A549 (cell line): Measurements from ENCODE around the gene LRRC4C. TPM values are rescaled to one million over a fixed set of nuclear protein-coding genes. Genes with fewer than 3 reads are reported as not detected.

Experiments
- ATAC-seq, 2 experiments: fragments of 200-7000 bp in 1 of 2; fragments of >200 bp in 1 of 2; cut with Nextera tagmentation in 1 of 2; cut with Tn5 transposase in 1 of 2; 3 replicates each; pipeline versions ENCODE4 v1.8.0 to v1.9.1; 2018 to 2020; ENCODE audit warnings: mild to moderate bottlenecking in 1 of 2, moderate library complexity in 1 of 2
- CTCF ChIA-PET: fragments of 300-600 bp; sonication (Branson Sonifier 250); formaldehyde crosslinking; extraction: SDS; loops from one replicate; lab custom pipeline; 2021; ENCODE audit warnings: antibody characterized with exemption, inconsistent platforms; lab: Yijun Ruan, JAX
- POLR2A ChIA-PET: fragments of 350-600 bp; formaldehyde crosslinking; extraction: SDS; loops from one replicate; lab custom pipeline; 2021; ENCODE audit warnings: antibody characterized with exemption, inconsistent platforms; lab: Yijun Ruan, JAX
- DNase-seq, 2 experiments: peaks; one replicate each; pipeline versions ENCODE4 v3.0.0 to v3.0.0-alpha.2; 2011 to 2016; ENCODE audit warnings: low read depth in 1 of 2, low spot score in 1 of 2
- FAIRE-seq: peaks from 2 replicates; lab custom pipeline; 2011; peaks lifted over from hg19 to GRCh38; lab: Jason Lieb, UNC
- H3K27ac ChIP-seq, 2 experiments: fragments of >200 bp; sonication (Bioruptor Twin); formaldehyde crosslinking; 3 replicates each; pipeline ENCODE4 v1.5.1; 2016 to 2017
- H3K4me1 ChIP-seq: fragments of >200 bp; sonication (Bioruptor Twin); formaldehyde crosslinking; 3 replicates; pipeline ENCODE4 v1.6.1; 2016
- H3K4me2 ChIP-seq: fragments of >200 bp; sonication (Bioruptor Twin); formaldehyde crosslinking; 3 replicates; pipeline ENCODE4 v1.6.1; 2016
- H3K4me3 ChIP-seq: fragments of >200 bp; sonication (Bioruptor Twin); formaldehyde crosslinking; 3 replicates; pipeline ENCODE4 v1.5.1; 2016
- H3K9me3 ChIP-seq: fragments of >200 bp; sonication (Bioruptor Twin); formaldehyde crosslinking; 3 replicates; pipeline ENCODE4 v1.6.1; 2016
- BHLHE40 ChIP-seq: IDR thresholded peaks from 2 replicates; pipeline ENCODE4 v1.6.1; 2012; ENCODE audit warnings: low read depth, low read length, inconsistent platforms
- CBX8 ChIP-seq: fragments of 200-600 bp; sonication (generic); IDR thresholded peaks from 2 replicates; pipeline ENCODE4 v1.6.1; 2016
- EP300 ChIP-seq, 2 experiments: fragments of >200 bp; sonication (Bioruptor Twin); formaldehyde crosslinking; IDR thresholded peaks; 2 replicates in 1 of 2; 3 replicates in 1 of 2; pipeline ENCODE4 v1.6.1; 2016 to 2017
- ESRRA ChIP-seq: fragments of 150-350 bp; IDR thresholded peaks from 2 replicates; pipeline ENCODE4 v1.6.1; 2014; ENCODE audit warnings: mild to moderate bottlenecking, low read length, borderline replicate concordance
- POLR2AphosphoS2 ChIP-seq: conservative IDR thresholded peaks from 2 replicates; pipeline ENCODE4 v1.6.1; 2012; ENCODE audit warnings: low read length, improper control_type of control experiment, inconsistent platforms
- RAD21 ChIP-seq, 2 experiments: fragments of >200 bp in 1 of 2; sonication (Bioruptor Twin) in 1 of 2; formaldehyde crosslinking in 1 of 2; IDR thresholded peaks in 1 of 2; conservative IDR thresholded peaks in 1 of 2; 2 replicates in 1 of 2; 3 replicates in 1 of 2; pipeline ENCODE4 v1.6.1; 2012 to 2018; ENCODE audit warnings: inconsistent platforms in 1 of 2
- RNF2 ChIP-seq: fragments of 200-600 bp; sonication (generic); IDR thresholded peaks from 2 replicates; pipeline ENCODE4 v1.6.1; 2016; ENCODE audit warnings: low read depth, mild to moderate bottlenecking, antibody characterized with exemption, moderate library complexity, borderline replicate concordance
- TFCP2L1 ChIP-seq: fragments of 250-450 bp; sonication (Bioruptor Pico); IDR thresholded peaks from 2 replicates; pipeline ENCODE4 v1.5.0; 2021; ENCODE audit warnings: mild to moderate bottlenecking
- WGBS: methylation state at CpG from one replicate; pipeline ENCODE4 v1.1.6; 2017; ENCODE audit errors: missing lambda C conversion rate; 5-methylcytosine and 5-hydroxymethylcytosine counted together
- polyA plus RNA-seq, 4 experiments: library from polyadenylated mRNA; depleted of rRNA in 3 of 4; stranded (reverse); fragments of >200 nt; fragmentation: RNase III in 1 of 4; extraction: RNeasy Plus Mini Kit Qiagen cat#74134 plus additional on column Dnase treatment in 1 of 4; gene quantifications; 2 replicates in 3 of 4; 3 replicates in 1 of 4; pipeline ENCODE4 v1.2.3, GENCODE V29; 2011 to 2017
- small RNA-seq, 6 experiments: library from RNA; depleted of rRNA; stranded (forward); fragments of <200 nt; gene quantifications; one replicate each; pipeline ENCODE3, GENCODE V24; 2012

The LRRC4C gene
- polyA plus RNA-seq, 2 of the 4 experiments (the other 2 are of a cell fraction): not detected

GRCh38 chr11:40080434-40080833 lies 1379.0 kb downstream of the LRRC4C start:
- FAIRE-seq: no peak

More at GRCh38 chr11:40080434-40080833, 1379.0 kb downstream of the LRRC4C start:
- TF ChIP-seq EP300 (IDR thresholded peaks at IDR 0.05): no peak
- TF ChIP-seq BHLHE40: no peak
- no peak for TF ChIP-seq TFCP2L1 (CRISPR knock-in tag)
- TF ChIP-seq POLR2AphosphoS2: no peak
- no peak for TF ChIP-seq RAD21 (conservative IDR thresholded peaks at IDR 0.05 in 1 of 2, IDR thresholded peaks at IDR 0.05 in 1 of 2)
- TF ChIP-seq ESRRA: no peak
- no peak for TF ChIP-seq RNF2
- TF ChIP-seq CBX8: no peak
- Histone ChIP-seq H3K4me2 (no peak overlapping the region), H3K4me1 (no peaks in the 10 kb centered on the region), H3K27ac (no peak overlapping the region), H3K4me3 (no peak overlapping the region), H3K9me3 (no peaks in the 10 kb centered on the region)
- 6% methylated on average over 7 of the region's 7 CpGs for WGBS
- DNase-seq: no peak
- POLR2A ChIA-PET: no interaction called here
- no peak for ATAC-seq
- CTCF ChIA-PET: no interaction called here

Small RNA genes within 50 kb of the gene (small RNA-seq; reads per million reads assigned to genes)
- 0 reads per million in 6 experiments for gene RF00019
- gene RNU6-365P: 0 reads per million in 6 experiments
